ENCODE results near the gene NKAIN2.

DNA sequence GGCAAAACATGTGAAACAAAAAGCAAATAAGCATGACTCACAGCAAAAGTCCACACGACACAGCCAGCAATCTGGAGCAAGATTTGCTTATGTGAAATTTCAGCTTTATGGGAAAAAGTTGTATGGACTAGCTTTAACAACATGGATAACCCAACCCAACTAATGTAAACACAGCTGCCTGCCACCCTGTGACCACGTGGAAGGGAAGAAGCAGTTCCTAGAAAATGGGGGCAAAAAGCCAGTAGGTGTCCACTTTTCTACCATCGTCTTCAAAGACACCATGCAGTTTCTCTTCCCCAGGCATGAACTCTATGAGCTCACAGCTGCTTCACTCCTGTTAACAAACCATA, 733.2 kb downstream of the NKAIN2 start:
- TF ChIP-seq, protein P1, sequence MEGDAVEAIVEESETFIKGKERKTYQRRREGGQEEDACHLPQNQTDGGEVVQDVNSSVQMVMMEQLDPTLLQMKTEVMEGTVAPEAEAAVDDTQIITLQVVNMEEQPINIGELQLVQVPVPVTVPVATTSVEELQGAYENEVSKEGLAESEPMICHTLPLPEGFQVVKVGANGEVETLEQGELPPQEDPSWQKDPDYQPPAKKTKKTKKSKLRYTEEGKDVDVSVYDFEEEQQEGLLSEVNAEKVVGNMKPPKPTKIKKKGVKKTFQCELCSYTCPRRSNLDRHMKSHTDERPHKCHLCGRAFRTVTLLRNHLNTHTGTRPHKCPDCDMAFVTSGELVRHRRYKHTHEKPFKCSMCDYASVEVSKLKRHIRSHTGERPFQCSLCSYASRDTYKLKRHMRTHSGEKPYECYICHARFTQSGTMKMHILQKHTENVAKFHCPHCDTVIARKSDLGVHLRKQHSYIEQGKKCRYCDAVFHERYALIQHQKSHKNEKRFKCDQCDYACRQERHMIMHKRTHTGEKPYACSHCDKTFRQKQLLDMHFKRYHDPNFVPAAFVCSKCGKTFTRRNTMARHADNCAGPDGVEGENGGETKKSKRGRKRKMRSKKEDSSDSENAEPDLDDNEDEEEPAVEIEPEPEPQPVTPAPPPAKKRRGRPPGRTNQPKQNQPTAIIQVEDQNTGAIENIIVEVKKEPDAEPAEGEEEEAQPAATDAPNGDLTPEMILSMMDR (IDR thresholded peaks at IDR 0.05) = no peak
- TF ChIP-seq POLR2A (IDR thresholded peaks at IDR 0.05) = no peak
